GM19351 (cell line): Measurements from ENCODE around the gene PTPN1.
"Not testable (repeated sequence)": the region's sequence is repeated elsewhere in the genome, so short reads cannot be mapped to it uniquely, and the experiment has no call there.

Experiments used
- ATAC-seq: cut with Tn5 transposase; IDR thresholded peaks from one replicate; pipeline ENCODE4 v1.9.1; 2021; ENCODE audit warnings: mild to moderate bottlenecking, moderate library complexity; ENCODE audit not compliant: unreplicated experiment

Gene PTPN1

GRCh38 chr20:50587291-50587961 is 77.2 kb downstream of the PTPN1 start:
- ATAC-seq, result no peak

- ATAC-seq, result no peak
Measured at GRCh38 chr20:50588034-50588736, 78.0 kb downstream of the PTPN1 start.

- ATAC-seq, result no peak
Measured at GRCh38 chr20:50589548-50590347, 79.6 kb downstream of the PTPN1 start.

DNA sequence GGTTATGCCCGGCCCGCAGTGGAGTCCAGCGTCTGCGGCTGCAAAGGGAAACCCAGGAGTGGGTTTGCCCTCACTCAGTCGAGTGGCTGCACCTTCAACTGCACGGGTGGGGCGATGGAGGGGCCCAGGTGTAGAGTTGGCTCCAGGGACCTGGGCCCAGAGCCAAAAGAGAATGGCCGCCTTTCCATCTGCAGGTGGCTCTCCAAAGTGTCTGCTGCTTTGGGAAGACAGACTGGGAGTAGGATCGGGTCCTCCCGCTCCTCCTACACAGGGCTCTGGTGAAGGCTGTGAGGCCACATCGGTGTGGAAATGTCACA is 80.1 kb downstream of the PTPN1 start:
- no peak for ATAC-seq

DNA sequence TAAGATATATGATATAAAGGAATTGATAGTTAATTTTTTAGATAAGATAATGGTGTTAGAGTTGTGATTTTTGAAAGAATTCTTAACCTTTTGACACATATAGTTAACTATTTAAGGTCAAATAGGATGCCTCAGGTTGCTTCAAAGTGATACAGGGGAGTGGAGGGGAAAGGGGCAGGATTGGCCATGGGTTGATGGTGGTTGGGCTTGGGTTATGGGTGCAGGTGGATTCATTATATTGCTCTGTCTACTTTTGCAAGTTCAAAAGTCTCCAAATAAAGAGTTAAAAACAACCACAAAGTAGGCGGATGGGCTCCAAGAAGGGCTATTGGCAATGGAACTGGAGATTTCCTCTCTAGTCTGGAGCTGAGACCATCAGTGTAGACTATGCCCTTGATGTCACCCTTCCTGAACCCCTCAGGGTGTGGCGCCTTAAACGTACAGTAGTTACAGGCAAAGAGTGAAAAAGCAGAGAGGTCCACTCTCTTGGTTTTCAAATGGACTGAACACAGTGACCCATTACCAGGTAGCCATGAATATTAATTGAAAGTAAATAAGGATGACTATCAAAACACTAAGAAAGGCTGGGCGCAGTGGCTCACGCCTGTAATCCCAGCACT is 81.2 kb downstream of the PTPN1 start:
- ATAC-seq, result no peak

DNA sequence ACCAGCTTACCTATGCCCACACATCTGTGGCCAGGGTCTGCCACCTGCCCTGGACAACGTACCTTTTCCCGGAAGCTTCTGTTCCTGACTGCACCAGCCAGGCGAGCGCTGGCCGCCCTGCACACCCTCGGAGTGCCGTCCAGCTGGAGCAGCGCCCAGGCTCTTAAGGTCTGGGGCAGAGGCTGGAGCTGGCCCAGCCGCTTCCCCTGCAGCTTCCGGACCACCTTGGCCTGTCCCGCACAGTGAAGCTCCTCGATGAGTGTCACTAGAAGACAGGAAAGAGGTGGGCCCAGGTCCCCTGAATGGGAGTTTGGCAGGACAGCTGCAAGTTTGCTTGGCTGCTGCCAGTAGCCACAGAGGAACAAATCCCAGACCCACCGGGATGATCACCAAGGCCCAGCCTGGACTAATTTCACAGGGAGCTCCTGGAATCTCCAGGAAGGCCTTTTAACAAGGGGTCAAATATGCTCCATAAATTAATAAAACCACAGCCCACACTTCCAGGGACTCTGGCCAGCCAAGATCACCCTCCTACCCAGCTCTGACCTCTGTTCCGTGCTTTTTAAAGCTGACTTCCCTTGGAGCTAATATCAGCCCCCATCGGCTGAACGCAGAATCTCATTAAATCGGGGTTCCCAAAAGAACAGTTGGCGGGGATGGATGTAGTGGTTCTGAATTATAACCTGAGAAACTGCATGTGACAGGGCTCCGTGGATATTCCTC is 82.3 kb downstream of the PTPN1 start:
- ATAC-seq, result no peak

- ATAC-seq, result no peak
Measured at GRCh38 chr20:50593005-50593335, 82.8 kb downstream of the PTPN1 start.

DNA sequence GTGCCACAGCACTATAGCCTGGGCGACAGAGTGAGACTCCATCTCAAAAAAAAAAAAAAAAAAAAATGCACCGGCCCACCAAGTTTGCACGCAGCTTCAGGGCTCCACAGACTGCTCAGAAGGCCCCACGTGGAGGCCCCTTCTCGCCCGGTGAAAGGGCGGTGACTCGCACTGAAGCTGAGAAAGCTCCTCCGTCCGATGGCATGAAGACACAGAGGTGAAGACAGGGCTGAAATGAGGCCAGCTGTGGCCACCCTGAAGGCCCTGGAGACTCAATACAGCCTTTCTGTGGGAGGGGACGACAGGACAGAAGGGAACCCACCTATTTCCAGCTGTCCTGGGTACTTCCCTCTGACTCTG is 84.0 kb downstream of the PTPN1 start:
- no peak for ATAC-seq

DNA sequence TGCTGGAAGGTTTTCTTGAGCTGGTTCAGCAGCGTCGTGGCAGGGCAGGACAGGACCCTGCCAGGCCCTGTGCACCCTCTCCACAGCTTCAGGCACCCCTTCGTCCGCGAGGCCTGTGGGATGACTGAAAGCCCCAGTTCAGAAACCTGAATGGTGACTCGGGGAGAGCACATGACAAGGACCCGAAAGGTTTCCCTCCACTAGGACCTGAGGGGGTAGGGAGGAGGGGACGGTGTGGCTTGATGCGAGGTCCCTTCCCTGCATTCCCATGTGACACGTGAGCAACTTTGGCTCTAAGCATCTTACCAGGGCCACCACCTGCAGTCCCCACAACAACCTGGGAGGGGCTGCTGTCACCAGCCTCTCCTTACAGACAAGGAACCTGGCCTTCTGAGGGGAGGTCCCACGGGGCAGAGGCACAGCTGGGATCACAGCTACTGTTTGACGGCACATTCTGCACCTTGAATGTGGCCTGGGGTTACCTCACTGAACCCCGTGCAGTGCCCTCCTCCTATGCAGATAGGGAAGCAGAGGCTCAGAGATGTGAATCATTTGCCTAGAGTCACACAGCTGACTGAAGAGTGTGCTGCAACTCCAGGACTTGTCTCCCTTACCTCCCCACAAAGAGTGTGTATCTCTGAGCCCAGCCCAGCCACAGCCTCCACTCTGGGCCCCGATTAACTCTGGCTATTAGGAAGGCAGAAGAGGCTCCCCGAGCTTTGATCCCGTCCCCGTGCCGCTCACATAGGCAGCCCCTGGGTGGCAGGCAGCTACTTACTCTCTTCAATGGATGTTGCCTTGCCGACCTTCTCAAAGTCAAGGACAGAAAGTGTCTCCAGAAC is 84.6 kb downstream of the PTPN1 start:
- ATAC-seq, result no peak

DNA sequence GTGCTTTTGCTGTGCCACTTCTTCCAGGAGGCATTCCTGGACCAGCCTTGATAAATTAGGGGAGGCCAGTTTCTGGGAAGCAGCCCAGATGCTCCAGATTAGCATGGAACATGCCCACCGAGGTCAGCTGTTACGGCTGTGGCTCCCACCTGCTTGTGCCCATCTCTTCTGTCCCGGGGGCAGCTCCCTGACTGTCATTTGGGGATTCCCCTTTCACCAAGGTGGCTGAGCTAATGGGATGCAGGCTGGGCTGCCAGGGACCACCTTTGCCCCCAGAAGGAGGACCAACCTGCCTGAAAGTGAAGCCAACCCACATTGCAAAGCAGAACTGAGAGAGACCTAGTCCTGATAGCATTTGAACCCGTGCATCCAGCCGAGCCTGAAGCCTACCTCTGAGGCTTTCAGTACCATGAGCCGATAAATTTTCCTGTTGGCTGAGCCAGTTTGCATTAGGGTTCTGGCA is 85.3 kb downstream of the PTPN1 start:
- ATAC-seq, result no peak

GRCh38 chr20:50595988-50596693 is 86.0 kb downstream of the PTPN1 start:
- no peak for ATAC-seq

GRCh38 chr20:50596694-50597021 is 86.5 kb downstream of the PTPN1 start:
- no peak for ATAC-seq

GRCh38 chr20:50597406-50597969 is 87.3 kb downstream of the PTPN1 start:
- ATAC-seq, result no peak

DNA sequence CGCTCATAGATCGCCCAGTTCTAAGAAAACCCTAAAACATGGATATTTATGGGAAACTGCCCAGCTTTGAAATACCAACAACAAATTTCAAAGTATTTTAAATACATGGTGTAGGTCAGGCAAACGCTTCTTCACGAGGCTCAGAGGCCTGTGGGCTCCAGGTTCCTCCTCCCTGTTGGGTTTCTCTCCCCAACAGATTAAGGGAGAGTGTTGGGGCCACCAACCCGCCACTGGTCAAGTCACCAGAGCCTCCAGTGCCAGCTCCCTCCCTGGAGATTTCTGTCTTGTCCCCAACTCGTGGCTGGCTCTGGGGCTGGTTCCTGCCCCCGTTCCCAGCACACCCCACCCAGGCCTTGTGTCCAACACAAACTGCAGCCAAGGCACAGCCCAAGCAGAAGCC is 87.9 kb downstream of the PTPN1 start:
- no peak for ATAC-seq

GRCh38 chr20:50598768-50599167 is 88.6 kb downstream of the PTPN1 start:
- ATAC-seq, result not testable (repeated sequence)

- ATAC-seq, result no peak
Measured at GRCh38 chr20:50600281-50600895, 90.2 kb downstream of the PTPN1 start.

GRCh38 chr20:50601511-50602431 is 91.6 kb downstream of the PTPN1 start:
- no peak for ATAC-seq
